Gastroesophageal sphincter (tissue), 4 donors: ENCODE data around the gene CKMT1A. TPM values are rescaled to one million over a fixed set of nuclear protein-coding genes. Genes with fewer than 3 reads are reported as not detected.
"Not testable (repeated sequence)": the region's sequence is repeated elsewhere in the genome, so short reads cannot be mapped to it uniquely, and the experiment has no call there.

Experiments
- ATAC-seq: fragments of 150-250 bp; one replicate; pipeline ENCODE4 v1.9.1; 2016; ENCODE audit warnings: mild to moderate bottlenecking, moderate library complexity
- H3K27ac ChIP-seq, 4 donors: fragments of 200-600 bp; sonication (generic) in 3 of 4; 1 replicate in 3 of 4; 2 replicates in 1 of 4; pipeline ENCODE4 v1.5.1; 2016 to 2019
- H3K27me3 ChIP-seq: fragments of 200-600 bp; sonication (generic); one replicate; pipeline ENCODE4 v1.5.1; 2019
- H3K36me3 ChIP-seq, 2 donors: fragments of 200-600 bp; sonication (generic); one replicate each; pipeline ENCODE4 v1.5.1; 2019; ENCODE audit warnings: control low read depth in 1 of 2
- H3K4me1 ChIP-seq, 3 donors: fragments of 200-600 bp; sonication (generic); 1 replicate in 2 of 3; 2 replicates in 1 of 3; pipeline ENCODE4 v1.5.1; 2016 to 2019; ENCODE audit warnings: control low read depth in 2 of 3
- H3K4me3 ChIP-seq, 2 donors: fragments of 200-600 bp; sonication (generic); one replicate each; pipeline ENCODE4 v1.5.1; 2019; ENCODE audit warnings: mild to moderate bottlenecking in 1 of 2, moderate library complexity in 1 of 2
- H3K9me3 ChIP-seq, 3 donors: fragments of 200-600 bp; sonication (generic); one replicate each; pipeline ENCODE4 v1.5.1; 2017 to 2019; ENCODE audit warnings: control low read depth in 2 of 3
- CTCF ChIP-seq, 4 experiments: fragments of 200-600 bp in 2 of 4; fragments of 450-650 bp in 2 of 4; sonication (generic) in 1 of 4; IDR thresholded peaks; one replicate each; pipeline ENCODE4 v1.5.1; 2017 to 2019; ENCODE audit warnings: antibody characterized with exemption in 4 of 4, mild to moderate bottlenecking in 2 of 4, moderate library complexity in 2 of 4
- EP300 ChIP-seq: sonication (generic); formaldehyde crosslinking; IDR thresholded peaks from one replicate; pipeline ENCODE4 v1.6.1; 2017; ENCODE audit warnings: antibody characterized with exemption, mild to moderate bottlenecking
- POLR2AphosphoS5 ChIP-seq: sonication (generic); formaldehyde crosslinking; IDR thresholded peaks from one replicate; pipeline ENCODE4 v1.6.1; 2017; ENCODE audit warnings: antibody characterized with exemption
- WGBS, 2 donors: methylation state at CpG; one replicate each; pipeline ENCODE4 v1.1.5; 2018; ENCODE audit warnings: low coverage in 1 of 2; 5-methylcytosine and 5-hydroxymethylcytosine counted together
- total RNA-seq, 4 donors: library from RNA; depleted of rRNA; stranded (reverse); fragments of >200 nt; gene quantifications; one replicate each; pipeline ENCODE4 v1.1.0, GENCODE V29; 2016

CKMT1A gene
- total RNA-seq, result under 1 TPM in 2 of 4 donors, not detected in 2; 0.40 to 0.62 TPM

GRCh38 chr15:43693148-43694022 is at the start of gene CKMT1A:
CKMT1A (plus strand) TSS chr15:43693859; CDS start chr15:43694051, 192 bp downstream.
- H3K4me3 ChIP-seq, H3K4me1 ChIP-seq, H3K36me3 ChIP-seq, H3K27ac ChIP-seq, H3K27me3 ChIP-seq, H3K9me3 ChIP-seq, ATAC-seq: not testable (repeated sequence)
- no CpG with 5 or more reads among the region's 43 CpGs for WGBS, 2 donors

GRCh38 chr15:43648649-43649429 is 44.8 kb upstream of the CKMT1A start, which contains the start of gene CATSPER2:
CATSPER2 (minus strand) TSS chr15:43648844; CDS start chr15:43648061, 783 bp downstream.
- Histone ChIP-seq H3K27me3 (no peaks in the 10 kb centered on the region), H3K36me3 (peaks cover 0 to 34% of the 10 kb centered on the region in 2 donors), H3K9me3 (no peaks in the 10 kb centered on the region), H3K27ac (no peak within 1 kb of the TSS), H3K4me1 (no peaks in the 10 kb centered on the region), H3K4me3 (no peak within 1 kb of the TSS)
- peak; percentile 48 for ATAC-seq
- WGBS, 2 donors, result no CpG with 5 or more reads among the region's 85 CpGs
- TF ChIP-seq POLR2AphosphoS5, result no peak
- no peak for TF ChIP-seq EP300
- no peak for TF ChIP-seq CTCF (IDR thresholded peaks at IDR 0.05)

- not testable (repeated sequence) for ATAC-seq, H3K27me3 ChIP-seq, H3K27ac ChIP-seq, H3K4me3 ChIP-seq, H3K9me3 ChIP-seq, H3K4me1 ChIP-seq
- H3K36me3 ChIP-seq, result peaks cover 0 to 34% of the 10 kb centered on the region in 2 donors
- 92 to 97% methylated on average over 7 to 14 of the region's 16 CpGs for WGBS, 2 donors
Measured at GRCh38 chr15:43649430-43649926, 44.2 kb upstream of the CKMT1A start.

- not testable (repeated sequence) for H3K27me3 ChIP-seq, H3K4me1 ChIP-seq, H3K36me3 ChIP-seq, H3K4me3 ChIP-seq, H3K9me3 ChIP-seq, H3K27ac ChIP-seq, ATAC-seq
- no CpG with 5 or more reads among the region's 10 CpGs for WGBS, 2 donors
Measured at GRCh38 chr15:43659727-43660126, 33.9 kb upstream of the CKMT1A start.

GRCh38 chr15:43662293-43662692 is 31.4 kb upstream of the CKMT1A start:
- whole genome bisulfite sequencing, 2 donors, result no CpG with 5 or more reads among the region's 2 CpGs
- not testable (repeated sequence) for H3K27ac ChIP-seq, ATAC-seq

GRCh38 chr15:43663333-43663732 is 30.3 kb upstream of the CKMT1A start:
- H3K27ac ChIP-seq, H3K9me3 ChIP-seq, H3K4me3 ChIP-seq, ATAC-seq, H3K27me3 ChIP-seq, H3K4me1 ChIP-seq, H3K36me3 ChIP-seq: not testable (repeated sequence)
- no CpG with 5 or more reads among the region's 8 CpGs for WGBS, 2 donors

More at GRCh38 chr15:43662293-43662692, 31.4 kb upstream of the CKMT1A start:
- H3K9me3 ChIP-seq, H3K4me3 ChIP-seq, H3K4me1 ChIP-seq, H3K36me3 ChIP-seq, H3K27me3 ChIP-seq: not testable (repeated sequence)

GRCh38 chr15:43666177-43666576 is 27.5 kb upstream of the CKMT1A start:
- WGBS, 2 donors, result no CpG with 5 or more reads among the region's 1 CpG

GRCh38 chr15:43674175-43674574 is 19.5 kb upstream of the CKMT1A start:
- H3K36me3 ChIP-seq, H3K27ac ChIP-seq, H3K9me3 ChIP-seq, ATAC-seq, H3K27me3 ChIP-seq, H3K4me3 ChIP-seq, H3K4me1 ChIP-seq: not testable (repeated sequence)
- no CpG with 5 or more reads among the region's 1 CpG for WGBS, 2 donors

More at GRCh38 chr15:43666177-43666576, 27.5 kb upstream of the CKMT1A start:
- not testable (repeated sequence) for H3K27me3 ChIP-seq, H3K4me3 ChIP-seq, H3K4me1 ChIP-seq, H3K36me3 ChIP-seq, H3K9me3 ChIP-seq, ATAC-seq, H3K27ac ChIP-seq

- H3K9me3 ChIP-seq, H3K27me3 ChIP-seq, H3K4me1 ChIP-seq, H3K4me3 ChIP-seq, H3K36me3 ChIP-seq, H3K27ac ChIP-seq: not testable (repeated sequence)
- ATAC-seq, result peak; percentile 100
- no CpG with 5 or more reads among the region's 54 CpGs for WGBS, 2 donors
Measured at GRCh38 chr15:43689604-43690301, 3.9 kb upstream of the CKMT1A start.

- not testable (repeated sequence) for H3K9me3 ChIP-seq, H3K4me3 ChIP-seq, ATAC-seq, H3K27ac ChIP-seq, H3K4me1 ChIP-seq, H3K36me3 ChIP-seq, H3K27me3 ChIP-seq
- no CpG with 5 or more reads among the region's 7 CpGs for WGBS, 2 donors
Measured at GRCh38 chr15:43692679-43693078, 980 bp upstream of the CKMT1A start.
